Measurements from ENCODE around the gene GCK. TPM values are rescaled to one million over a fixed set of nuclear protein-coding genes. Genes with fewer than 3 reads are reported as not detected.

The GCK gene
- total and polyA plus RNA-seq, 2 of the 13 experiments (the other 11 are each of a cell fraction or from before 2014, with no cell fraction given) = not detected

DNA sequence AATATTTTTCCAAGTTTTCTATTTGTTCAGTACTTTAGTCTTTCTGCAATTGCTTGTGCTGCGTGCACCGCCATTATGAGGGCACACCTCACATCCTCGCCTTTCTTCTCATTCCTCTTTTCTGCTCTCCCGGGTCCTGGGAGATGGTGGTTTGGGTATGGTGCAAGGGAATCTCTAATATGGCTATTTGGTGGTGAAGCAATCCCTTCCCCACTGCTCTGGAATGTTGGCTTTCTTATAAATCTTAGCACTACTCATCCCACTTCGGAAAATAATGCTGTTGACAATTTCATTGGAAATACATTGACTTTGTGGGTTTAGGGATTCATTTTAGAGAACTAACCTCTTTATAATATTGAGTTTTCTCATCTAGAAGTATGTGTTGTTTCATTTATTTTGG, 1.9 kb upstream of the GCK start:
- TF ChIP-seq ARID2 (CRISPR knock-in tag; IDR thresholded peaks at IDR 0.05; ENCODE audit: borderline replicate concordance) (no peak), ZNF790 (CRISPR knock-in tag; IDR thresholded peaks at IDR 0.05; ENCODE audit: borderline replicate concordance) (no peak), RFXAP (CRISPR knock-in tag; IDR thresholded peaks at IDR 0.05; ENCODE audit: borderline replicate concordance) (no peak)
- Histone ChIP-seq H3K27ac (ENCODE audit: extremely low read length, insufficient read depth, low read length) (no peak overlapping the region), H3K27me3 (ENCODE audit: control insufficient read depth in 1 of 2, insufficient read depth in 2 of 2, low read length in 2 of 2) (peaks cover 2 to 9% of the 10 kb centered on the region in 2 experiments; a peak in 2 of 5 replicates), H4K20me1 (ENCODE audit: insufficient read depth, low read length) (no peaks in the 10 kb centered on the region), H3K4me1 (ENCODE audit: insufficient read depth, low read length) (peaks cover 8% of the 10 kb centered on the region; the same call in 1 of the 2 replicates), H3K4me3 (replicated peaks in 1 of 3; ENCODE audit: insufficient read depth in 1 of 3, low read depth in 2 of 3, low read length in 3 of 3) (no peak overlapping the region), H3K4me2 (ENCODE audit: low read depth, low read length) (no peak overlapping the region), H2AFZ (ENCODE audit: low read length) (no peak overlapping the region), H3K79me2 (ENCODE audit: insufficient read depth, low read length) (no peaks in the 10 kb centered on the region), H3K36me3 (replicated peaks in 1 of 2; ENCODE audit: control insufficient read depth in 1 of 2, insufficient read depth in 2 of 2, low read length in 2 of 2) (no peaks in the 10 kb centered on the region), H3K9ac (ENCODE audit: insufficient read depth, low read depth, low read length) (no peak overlapping the region), H3K9me3 (ENCODE audit: low read length) (no peaks in the 10 kb centered on the region)
- ChIA-PET POLR2A (no interaction called here), CTCF (ENCODE audit: low intra/inter-chr PET ratio, low total read pairs) (no interaction called here)
- intact Hi-C loops (cut with micrococcal nuclease; ENCODE audit: unreplicated experiment) = loop anchor here (10.0 kb wide), 1 partner anchor 56 kb away; no protein-coding TSS in a partner anchor
- BruUV-seq (replicated peaks) = no TSS peak
- DNase-seq (ENCODE audit: low spot score) = no peak
- in situ Hi-C loops (cut with HindIII; ENCODE audit: extremely low pct_ligation_motif_present, low pct_unique_long_range_greater_than_20kb) = no loop called here
- FAIRE-seq = no peak
- WGBS (ENCODE audit: low lambda C conversion rate) = 58% methylated on average over 5 of the region's 5 CpGs
- ATAC-seq = no peak

DNA sequence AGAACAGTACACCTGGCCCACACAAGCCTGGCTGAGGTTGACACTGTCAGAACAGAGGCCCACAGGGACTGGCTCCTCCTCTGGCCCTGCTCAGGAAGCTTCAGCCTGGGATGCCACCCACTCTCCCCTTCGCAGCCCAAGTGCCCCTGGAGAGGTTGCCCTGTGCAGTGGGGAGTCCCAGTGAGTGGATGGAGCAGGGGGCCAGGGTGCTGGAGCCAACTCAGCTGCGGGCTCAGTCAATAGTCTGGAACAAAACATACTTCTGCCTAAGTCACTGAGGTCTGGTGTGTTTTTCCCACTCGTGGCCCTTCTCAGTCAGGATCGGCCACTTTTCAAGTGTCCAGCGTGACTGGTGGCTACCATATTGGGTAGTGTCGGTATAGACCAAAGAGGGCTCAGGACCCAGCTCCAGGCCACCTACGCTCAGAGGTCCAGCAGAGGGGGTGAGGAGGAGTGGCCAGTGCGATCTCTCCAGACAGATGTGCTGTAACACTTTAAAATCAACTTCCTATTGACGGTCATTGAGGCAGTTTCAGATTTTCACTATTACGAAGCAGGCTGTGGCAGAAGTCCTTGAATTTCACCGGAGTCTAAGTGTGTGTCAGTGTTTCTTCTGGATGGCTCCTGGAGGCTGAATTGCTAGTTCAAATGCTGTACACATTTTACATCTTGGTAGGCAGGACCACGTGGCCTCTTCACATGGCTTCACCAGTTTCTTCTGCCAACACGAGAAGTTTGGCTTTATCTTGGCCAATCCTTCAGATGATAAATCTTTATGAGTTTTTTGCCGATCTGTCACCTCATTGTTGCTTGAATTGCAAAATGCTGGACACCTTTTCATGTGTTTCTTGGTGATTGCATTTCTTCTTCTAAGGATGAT, 994 bp upstream of the GCK start:
- FAIRE-seq (no peak), ATAC-seq (no peak), DNase-seq (ENCODE audit: low spot score) (no peak)
- WGBS (ENCODE audit: low lambda C conversion rate) = 53% methylated on average over 9 of the region's 14 CpGs
- Histone ChIP-seq H3K4me1 (ENCODE audit: insufficient read depth, low read length) (peaks cover 8% of the 10 kb centered on the region; the same call in 1 of the 2 replicates), H3K9me3 (ENCODE audit: low read length) (no peaks in the 10 kb centered on the region), H3K9ac (ENCODE audit: insufficient read depth, low read depth, low read length) (no peak overlapping the region), H3K27ac (ENCODE audit: extremely low read length, insufficient read depth, low read length) (no peak overlapping the region), H3K4me2 (ENCODE audit: low read depth, low read length) (no peak overlapping the region), H3K27me3 (ENCODE audit: control insufficient read depth in 1 of 2, insufficient read depth in 2 of 2, low read length in 2 of 2) (peaks cover 2 to 9% of the 10 kb centered on the region in 2 experiments; a peak in 2 of 5 replicates), H3K36me3 (replicated peaks in 1 of 2; ENCODE audit: control insufficient read depth in 1 of 2, insufficient read depth in 2 of 2, low read length in 2 of 2) (no peaks in the 10 kb centered on the region), H4K20me1 (ENCODE audit: insufficient read depth, low read length) (no peaks in the 10 kb centered on the region), H2AFZ (ENCODE audit: low read length) (no peak overlapping the region), H3K79me2 (ENCODE audit: insufficient read depth, low read length) (no peaks in the 10 kb centered on the region), H3K4me3 (replicated peaks in 1 of 3; ENCODE audit: insufficient read depth in 1 of 3, low read depth in 2 of 3, low read length in 3 of 3) (no peak overlapping the region)
- ChIA-PET CTCF (ENCODE audit: low intra/inter-chr PET ratio, low total read pairs) (no interaction called here), POLR2A (no interaction called here)
- in situ Hi-C loops (cut with HindIII; ENCODE audit: extremely low pct_ligation_motif_present, low pct_unique_long_range_greater_than_20kb) (no loop called here), intact Hi-C loops (cut with micrococcal nuclease; ENCODE audit: unreplicated experiment) (loop anchor here (5.0 to 10.0 kb wide), 2 partner anchors 55 to 932 kb away; no protein-coding TSS in a partner anchor)
- TF ChIP-seq TSC22D2 (CRISPR knock-in tag; IDR thresholded peaks at IDR 0.05; ENCODE audit: borderline replicate concordance) (no peak), HOXA5 (CRISPR knock-in tag; IDR thresholded peaks at IDR 0.05) (no peak), MAFG (CRISPR knock-in tag; IDR thresholded peaks at IDR 0.05) (no peak), WIZ (CRISPR knock-in tag; IDR thresholded peaks at IDR 0.05) (no peak)
- BruUV-seq (replicated peaks) = no TSS peak

All from HepG2 (cell line).